Lung (tissue), 12 donors: ENCODE data around the gene PANK1. TPM values are rescaled to one million over a fixed set of nuclear protein-coding genes. Genes with fewer than 3 reads are reported as not detected.

ENCODE experiments used
- ATAC-seq: fragments of 200-7000 bp; cut with Tn5 transposase; one replicate; pipeline ENCODE4 v1.9.1; 2020; ENCODE audit warnings: moderate number of reproducible peaks; ENCODE audit not compliant: insufficient read depth, low FRiP score
- DNase-seq, 3 donors: peaks; one replicate each; pipeline ENCODE4 v3.0.0-alpha.2; 2013 to 2017
- H3K27ac ChIP-seq, 2 donors: one replicate each; pipeline ENCODE4 v1.5.1; 2013; ENCODE audit warnings: mild to moderate bottlenecking in 2 of 2, moderate library complexity in 2 of 2, control low read depth in 1 of 2, inconsistent platforms in 1 of 2, low read depth in 1 of 2, low read length in 1 of 2
- H3K27me3 ChIP-seq, 3 donors: one replicate each; pipeline ENCODE4 v1.5.1; 2013; ENCODE audit warnings: low read length in 2 of 3; ENCODE audit not compliant: control insufficient read depth in 3 of 3, insufficient read depth in 3 of 3
- H3K36me3 ChIP-seq, 4 donors: one replicate each; pipeline ENCODE4 v1.5.1; 2013; ENCODE audit warnings: low read length in 4 of 4, mild to moderate bottlenecking in 1 of 4, moderate library complexity in 1 of 4; ENCODE audit not compliant: control insufficient read depth in 4 of 4, insufficient read depth in 4 of 4
- H3K4me1 ChIP-seq, 5 donors: one replicate each; pipeline ENCODE4 v1.5.1; 2013; ENCODE audit warnings: low read length in 5 of 5, mild to moderate bottlenecking in 2 of 5, moderate library complexity in 1 of 5; ENCODE audit not compliant: control insufficient read depth in 5 of 5, insufficient read depth in 5 of 5
- H3K4me3 ChIP-seq: one replicate; pipeline ENCODE4 v1.5.1; 2013; ENCODE audit warnings: mild to moderate bottlenecking, control low read depth, moderate library complexity
- H3K9ac ChIP-seq, 2 donors: one replicate each; pipeline ENCODE4 v1.5.1; 2013; ENCODE audit warnings: low read length in 2 of 2, control low read depth in 1 of 2; ENCODE audit not compliant: insufficient read depth in 1 of 2
- H3K9me3 ChIP-seq, 4 donors: one replicate each; pipeline ENCODE4 v1.5.1; 2013; ENCODE audit warnings: low read length in 3 of 4, mild to moderate bottlenecking in 1 of 4, moderate library complexity in 1 of 4; ENCODE audit not compliant: control insufficient read depth in 4 of 4, insufficient read depth in 3 of 4
- CTCF ChIP-seq: IDR thresholded peaks from 2 replicates; pipeline ENCODE4 v1.5.1; 2012; ENCODE audit warnings: mild to moderate bottlenecking; ENCODE audit errors: control extremely low read depth, extremely low read depth
- WGBS, 2 donors: extraction: QIAGEN DNeasy Blood & Tissue Kit; methylation state at CpG; one replicate each; pipeline ENCODE4 v1.1.7; 2013; 5-methylcytosine and 5-hydroxymethylcytosine counted together
- polyA plus RNA-seq, 2 donors: library from polyadenylated mRNA; stranded (reverse); fragments of 200-250 nt; gene quantifications; one replicate each; pipeline ENCODE4 v1.2.1, GENCODE V29; 2013
- total RNA-seq, 2 donors: library from RNA; depleted of rRNA in 1 of 2; stranded (reverse); fragments of >200 nt in 1 of 2; gene quantifications; one replicate each; pipeline ENCODE4 v1.2.1, GENCODE V29; 2014 to 2021
- donor health status: control.
- donor health status: control.
- donor health status: Bipolar disorder and iron deficiency.
- donor health status: healthy.
- donor health status: DM: yes; HTN: yes; CAD: no.

The PANK1 gene
- total and polyA plus RNA-seq, 4 donors: 1.6 to 18.3 (median 4.4) TPM

- ATAC-seq (no peak), DNase-seq (no peak)
- no peak overlapping the region for H3K9ac ChIP-seq
- WGBS, 2 donors: 87 to 92% methylated on average over 5 of the region's 5 CpGs
- H3K4me1 ChIP-seq: peaks cover 0 to 12% (median 0%) of the 10 kb centered on the region in 5 donors
- no peaks in the 10 kb centered on the region for H3K27me3 ChIP-seq
- peaks cover 0 to 9% (median 3%) of the 10 kb centered on the region in 4 donors for H3K36me3 ChIP-seq
- TF ChIP-seq CTCF: no peak
- H3K27ac ChIP-seq: peak overlapping the region; percentile 21 to 87
- no peaks in the 10 kb centered on the region for H3K9me3 ChIP-seq
- no peak overlapping the region for H3K4me3 ChIP-seq
Observed at GRCh38 chr10:89591111-89591795, 53.8 kb downstream of the PANK1 start.

- Histone ChIP-seq H3K9me3 (no peaks in the 10 kb centered on the region), H3K36me3 (peaks cover 0 to 9% (median 3%) of the 10 kb centered on the region in 4 donors), H3K9ac (no peak overlapping the region), H3K4me1 (peaks cover 0 to 8% (median 0%) of the 10 kb centered on the region in 5 donors), H3K27ac (no peak overlapping the region), H3K27me3 (no peaks in the 10 kb centered on the region), H3K4me3 (no peak overlapping the region)
- 78 to 79% methylated on average over 3 of the region's 3 CpGs for WGBS, 2 donors
- no peak for TF ChIP-seq CTCF
- DNase-seq (no peak), ATAC-seq (no peak)
Observed at GRCh38 chr10:89590326-89590725, 54.7 kb downstream of the PANK1 start.

- 72 to 84% methylated on average over 5 of the region's 5 CpGs for WGBS, 2 donors
- TF ChIP-seq CTCF: no peak
- ATAC-seq (no peak), DNase-seq (peak in 2 of 3 donors; percentile 14 to 26)
- H3K4me3 ChIP-seq: no peak overlapping the region
- H3K27me3 ChIP-seq: no peaks in the 10 kb centered on the region
- no peak overlapping the region for H3K9ac ChIP-seq
- no peaks in the 10 kb centered on the region for H3K9me3 ChIP-seq
- H3K4me1 ChIP-seq: peaks cover 0 to 6% (median 0%) of the 10 kb centered on the region in 5 donors
- peak overlapping the region in 1 of 2 donors; percentile 64 for H3K27ac ChIP-seq
- peaks cover 0 to 9% (median 3%) of the 10 kb centered on the region in 4 donors for H3K36me3 ChIP-seq
Observed at GRCh38 chr10:89589101-89589720, 55.8 kb downstream of the PANK1 start.
